ENCODE measurements around the gene DDX24.

DNA sequence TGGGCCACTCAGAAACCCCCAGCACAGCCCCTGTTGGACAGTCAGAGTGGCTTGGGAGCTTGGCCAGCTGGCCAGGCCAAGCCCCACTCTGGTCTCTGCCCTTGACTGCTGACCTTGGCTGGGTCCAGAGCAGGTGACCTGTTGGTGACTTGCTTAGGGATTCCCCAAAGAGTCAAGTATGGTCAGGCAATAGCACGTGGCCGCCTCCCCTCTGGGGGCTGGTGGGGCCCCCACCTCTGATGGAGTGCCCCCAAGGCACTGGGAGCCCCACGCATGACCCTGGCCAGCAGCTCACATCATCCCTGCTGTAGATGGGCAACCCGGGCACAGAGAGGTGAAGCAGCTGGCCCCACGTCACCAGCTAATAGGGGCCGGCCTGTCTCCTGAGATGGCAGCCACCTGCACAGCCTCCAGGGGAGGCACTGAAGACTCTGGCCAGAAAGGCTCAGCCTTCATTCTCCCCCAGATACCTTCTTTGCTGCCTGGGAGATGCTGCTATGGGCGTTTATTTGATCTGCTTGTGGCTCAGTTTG lies 82.1 kb downstream of the DDX24 start:
- TF ChIP-seq, protein P1, sequence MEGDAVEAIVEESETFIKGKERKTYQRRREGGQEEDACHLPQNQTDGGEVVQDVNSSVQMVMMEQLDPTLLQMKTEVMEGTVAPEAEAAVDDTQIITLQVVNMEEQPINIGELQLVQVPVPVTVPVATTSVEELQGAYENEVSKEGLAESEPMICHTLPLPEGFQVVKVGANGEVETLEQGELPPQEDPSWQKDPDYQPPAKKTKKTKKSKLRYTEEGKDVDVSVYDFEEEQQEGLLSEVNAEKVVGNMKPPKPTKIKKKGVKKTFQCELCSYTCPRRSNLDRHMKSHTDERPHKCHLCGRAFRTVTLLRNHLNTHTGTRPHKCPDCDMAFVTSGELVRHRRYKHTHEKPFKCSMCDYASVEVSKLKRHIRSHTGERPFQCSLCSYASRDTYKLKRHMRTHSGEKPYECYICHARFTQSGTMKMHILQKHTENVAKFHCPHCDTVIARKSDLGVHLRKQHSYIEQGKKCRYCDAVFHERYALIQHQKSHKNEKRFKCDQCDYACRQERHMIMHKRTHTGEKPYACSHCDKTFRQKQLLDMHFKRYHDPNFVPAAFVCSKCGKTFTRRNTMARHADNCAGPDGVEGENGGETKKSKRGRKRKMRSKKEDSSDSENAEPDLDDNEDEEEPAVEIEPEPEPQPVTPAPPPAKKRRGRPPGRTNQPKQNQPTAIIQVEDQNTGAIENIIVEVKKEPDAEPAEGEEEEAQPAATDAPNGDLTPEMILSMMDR (IDR thresholded peaks at IDR 0.05), result no peak
- no peak for TF ChIP-seq ZFX (IDR thresholded peaks at IDR 0.05; ENCODE audit: borderline replicate concordance)
